OCI-LY1 (cell line): ENCODE results near the gene CPD.
"Not testable (repeated sequence)": the region's sequence is repeated elsewhere in the genome, so short reads cannot be mapped to it uniquely, and the experiment has no call there.

Source experiments
- H2AFZ ChIP-seq: fragments of 200-600 bp; sonication (generic), shearing (Covaris generic); 2 replicates; pipeline ENCODE4 v1.6.0; 2014; ENCODE audit warnings: antibody characterized with exemption, mild to moderate bottlenecking, low read length
- H3F3A ChIP-seq: fragments of 200-600 bp; sonication (generic), shearing (Covaris generic); 2 replicates; pipeline ENCODE4 v1.6.0; 2014; ENCODE audit warnings: mild to moderate bottlenecking, antibody characterized with exemption, low read length, moderate library complexity; ENCODE audit not compliant: insufficient read depth
- H3K27ac ChIP-seq: fragments of 200-600 bp; sonication (generic); 2 replicates; pipeline ENCODE4 v1.5.1; 2014; ENCODE audit warnings: low read length, mixed run types, mild to moderate bottlenecking, low read depth; ENCODE audit not compliant: poor library complexity, severe bottlenecking
- H3K27me3 ChIP-seq: fragments of 200-600 bp; sonication (generic); 2 replicates; pipeline ENCODE4 v1.6.0; 2014; ENCODE audit warnings: antibody characterized with exemption, mild to moderate bottlenecking, low read length, moderate library complexity; ENCODE audit not compliant: insufficient read depth
- H3K36me3 ChIP-seq: fragments of 200-600 bp; sonication (generic); 2 replicates; pipeline ENCODE4 v1.6.1; 2014; ENCODE audit warnings: mild to moderate bottlenecking, antibody characterized with exemption, low read length, moderate library complexity, mixed read lengths; ENCODE audit not compliant: insufficient read depth
- H3K4me1 ChIP-seq: fragments of 200-600 bp; sonication (generic); 2 replicates; pipeline ENCODE4 v1.5.1; 2014; ENCODE audit warnings: mild to moderate bottlenecking, low read length, moderate library complexity; ENCODE audit not compliant: insufficient read depth, severe bottlenecking
- H3K4me2 ChIP-seq: fragments of 200-600 bp; sonication (generic), shearing (Covaris generic); 2 replicates; pipeline ENCODE4 v1.6.1; 2014; ENCODE audit warnings: low read length
- H3K4me3 ChIP-seq: fragments of 200-600 bp; sonication (generic); 2 replicates; pipeline ENCODE4 v1.5.1; 2014; ENCODE audit warnings: low read length, low read depth, mild to moderate bottlenecking, mixed read lengths; ENCODE audit not compliant: poor library complexity, severe bottlenecking
- H3K79me2 ChIP-seq: fragments of 200-600 bp; shearing (Covaris generic); 2 replicates; pipeline ENCODE4 v1.6.1; 2016; ENCODE audit warnings: mixed run types, low read length, mixed read lengths; ENCODE audit not compliant: insufficient read depth
- H3K9ac ChIP-seq: fragments of 200-600 bp; sonication (generic), shearing (Covaris generic); 2 replicates; pipeline ENCODE4 v1.6.1; 2014; ENCODE audit warnings: mild to moderate bottlenecking, low read length, mixed read lengths
- H3K9me2 ChIP-seq: fragments of 200-600 bp; sonication (generic), shearing (Covaris generic); 2 replicates; pipeline ENCODE4 v1.6.1; 2014; ENCODE audit warnings: low read depth, mild to moderate bottlenecking, low read length, mixed read lengths
- H3K9me3 ChIP-seq: fragments of 200-600 bp; shearing (Covaris generic); 2 replicates; pipeline ENCODE4 v1.6.1; 2014; ENCODE audit warnings: low read length, mixed read lengths
- H4K20me1 ChIP-seq: fragments of 200-600 bp; sonication (generic), shearing (Covaris generic); 2 replicates; pipeline ENCODE4 v1.6.0; 2016; ENCODE audit warnings: mild to moderate bottlenecking, low read length; ENCODE audit not compliant: insufficient read depth
- CTCF ChIP-seq: fragments of 200-600 bp; sonication (generic), shearing (Covaris generic); IDR thresholded peaks from 2 replicates; pipeline ENCODE4 v1.5.1; 2017; ENCODE audit warnings: mild to moderate bottlenecking, antibody characterized with exemption, low read length, moderate library complexity, mixed read lengths
- EZH2 ChIP-seq: fragments of 200-600 bp; sonication (generic), shearing (Covaris generic); IDR thresholded peaks from 2 replicates; pipeline ENCODE4 v1.8.0; 2017; ENCODE audit warnings: borderline replicate concordance, mixed run types, mild to moderate bottlenecking, antibody characterized with exemption, low read length, moderate library complexity, mixed read lengths

CPD gene

GRCh38 chr17:30398328-30399041, 19.8 kb downstream of the CPD start:
- H4K20me1 ChIP-seq, result no peaks in the 10 kb centered on the region
- no peak overlapping the region for H3K27ac ChIP-seq
- peaks cover 4% of the 10 kb centered on the region for H3K9me3 ChIP-seq
- no peaks in the 10 kb centered on the region for H3K4me1 ChIP-seq
- H3K9me2 ChIP-seq, result no peaks in the 10 kb centered on the region
- no peaks in the 10 kb centered on the region; the same call in 1 of the 2 replicates for H3K79me2 ChIP-seq
- no peak overlapping the region for H3K4me3 ChIP-seq
- peaks cover 5% of the 10 kb centered on the region for H3K36me3 ChIP-seq
- H3F3A ChIP-seq, result no peaks in the 10 kb centered on the region
- H3K9ac ChIP-seq, result no peak overlapping the region
- H3K27me3 ChIP-seq, result no peaks in the 10 kb centered on the region
- TF ChIP-seq CTCF (no peak), EZH2 (no peak)
- no peak overlapping the region for H2AFZ ChIP-seq
- H3K4me2 ChIP-seq, result no peak overlapping the region

GRCh38 chr17:30401097-30401496, 22.4 kb downstream of the CPD start:
- no peak overlapping the region for H2AFZ ChIP-seq
- H3K4me3 ChIP-seq, result no peak overlapping the region
- TF ChIP-seq CTCF, result no peak
- TF ChIP-seq EZH2, result no peak
- H3K4me1 ChIP-seq, result no peaks in the 10 kb centered on the region
- H3K4me2 ChIP-seq, result no peak overlapping the region
- H3K27ac ChIP-seq, result no peak overlapping the region
- H3K79me2 ChIP-seq, result no peaks in the 10 kb centered on the region; the same call in 1 of the 2 replicates
- H3K36me3 ChIP-seq, result peaks cover 8% of the 10 kb centered on the region
- H4K20me1 ChIP-seq, result no peaks in the 10 kb centered on the region
- H3K9me2 ChIP-seq, result no peaks in the 10 kb centered on the region
- H3F3A ChIP-seq, result no peaks in the 10 kb centered on the region
- peaks cover 6% of the 10 kb centered on the region for H3K9me3 ChIP-seq
- H3K9ac ChIP-seq, result no peak overlapping the region
- H3K27me3 ChIP-seq, result no peaks in the 10 kb centered on the region

GRCh38 chr17:30405161-30405560, 26.4 kb downstream of the CPD start:
- Histone ChIP-seq H3K4me3 (no peak overlapping the region), H4K20me1 (no peaks in the 10 kb centered on the region), H3K36me3 (peaks cover 8% of the 10 kb centered on the region), H3K27me3 (no peaks in the 10 kb centered on the region), H3K9me3 (peaks cover 6% of the 10 kb centered on the region), H3K27ac (no peak overlapping the region), H3K79me2 (no peaks in the 10 kb centered on the region), H3K4me2 (no peak overlapping the region), H3K9ac (no peak overlapping the region), H3K9me2 (no peaks in the 10 kb centered on the region), H3F3A (no peaks in the 10 kb centered on the region), H2AFZ (no peak overlapping the region), H3K4me1 (no peaks in the 10 kb centered on the region)
- TF ChIP-seq EZH2 (no peak), CTCF (no peak)

- not testable (repeated sequence) for H3K9me2 ChIP-seq, H3K9ac ChIP-seq, H3K27ac ChIP-seq, H4K20me1 ChIP-seq, H3K36me3 ChIP-seq, H3K9me3 ChIP-seq, H2AFZ ChIP-seq, H3K4me1 ChIP-seq, H3K27me3 ChIP-seq, H3K4me3 ChIP-seq, H3K4me2 ChIP-seq, H3K79me2 ChIP-seq, H3F3A ChIP-seq
These were observed 31.9 kb downstream of the CPD start for GRCh38 chr17:30410627-30411026.

- H3K4me2 ChIP-seq, H3K4me1 ChIP-seq, H4K20me1 ChIP-seq, H3K4me3 ChIP-seq, H3K27ac ChIP-seq, H3K9ac ChIP-seq, H3K36me3 ChIP-seq, H3F3A ChIP-seq, H3K9me3 ChIP-seq, H3K79me2 ChIP-seq, H2AFZ ChIP-seq, H3K9me2 ChIP-seq, H3K27me3 ChIP-seq: not testable (repeated sequence)
These were observed 33.3 kb downstream of the CPD start for GRCh38 chr17:30412008-30412496.
